Heart left ventricle (tissue), 16 donors: ENCODE data around the gene CDK19. TPM values are rescaled to one million over a fixed set of nuclear protein-coding genes. Genes with fewer than 3 reads are reported as not detected.

ENCODE experiments used
- ATAC-seq, 4 donors: fragments of 200-7000 bp; cut with Tn5 transposase; one replicate each; pipeline ENCODE4 v1.9.1; 2020 to 2022; ENCODE audit warnings: moderate library complexity in 4 of 4, mild to moderate bottlenecking in 3 of 4, moderate number of reproducible peaks in 1 of 4
- DNase-seq, 5 donors: peaks; one replicate each; pipeline ENCODE4 v3.0.0-alpha.2; 2020
- H3K27ac ChIP-seq, 12 donors: fragments of 200-600 bp; sonication (generic) in 4 of 12; one replicate each; pipeline versions ENCODE4 v1.5.0 to v1.8.0; 2016 to 2022; ENCODE audit warnings: mild to moderate bottlenecking in 2 of 12
- H3K27me3 ChIP-seq, 9 donors: fragments of 200-600 bp; sonication (generic) in 2 of 9; one replicate each; pipeline versions ENCODE4 v1.5.1 to v1.8.0; 2016 to 2022; ENCODE audit warnings: mild to moderate bottlenecking in 3 of 9
- H3K36me3 ChIP-seq, 9 donors: fragments of 200-600 bp; sonication (generic) in 2 of 9; one replicate each; pipeline versions ENCODE4 v1.5.0 to v1.8.0; 2018 to 2022; ENCODE audit warnings: mild to moderate bottlenecking in 2 of 9
- H3K4me1 ChIP-seq, 12 donors: fragments of 200-600 bp; sonication (generic) in 4 of 12; one replicate each; pipeline versions ENCODE4 v1.5.0 to v1.8.0; 2016 to 2022; ENCODE audit warnings: mild to moderate bottlenecking in 3 of 12
- H3K4me3 ChIP-seq, 12 donors: fragments of 200-600 bp; sonication (generic) in 4 of 12; one replicate each; pipeline versions ENCODE4 v1.5.0 to v1.8.0; 2017 to 2022; ENCODE audit warnings: mild to moderate bottlenecking in 9 of 12, moderate library complexity in 4 of 12
- H3K9me3 ChIP-seq, 12 donors: fragments of 200-600 bp; sonication (generic) in 4 of 12; one replicate each; pipeline versions ENCODE4 v1.5.0 to v1.8.0; 2016 to 2022; ENCODE audit warnings: mild to moderate bottlenecking in 1 of 12
- CTCF ChIP-seq, 12 donors: fragments of 200-600 bp; sonication (generic) in 4 of 12; IDR thresholded peaks; one replicate each; pipeline versions ENCODE4 v1.5.0 to v1.8.0; 2018 to 2022; ENCODE audit warnings: antibody characterized with exemption in 12 of 12, mild to moderate bottlenecking in 5 of 12
- POLR2A ChIP-seq, 2 donors: fragments of 450-650 bp; IDR thresholded peaks; one replicate each; pipeline ENCODE4 v1.6.1; 2017; ENCODE audit warnings: antibody characterized with exemption in 2 of 2, mild to moderate bottlenecking in 2 of 2, moderate library complexity in 2 of 2
- WGBS, 4 donors: extraction: QIAGEN DNeasy Blood & Tissue Kit in 2 of 4; methylation state at CpG; one replicate each; pipeline versions ENCODE4 v1.1.5 to v1.1.7; 2013 to 2018; 5-methylcytosine and 5-hydroxymethylcytosine counted together
- intact Hi-C, 10 donors: fragments of 100-400 bp; cut with DNase I; formaldehyde crosslinking; loops; one replicate each; pipeline versions ENCODE4 v1.11.1 to v1.14.2; 2022
- polyA plus RNA-seq, 2 donors: library from polyadenylated mRNA; stranded (reverse); fragments of 200-250 nt; gene quantifications; one replicate each; pipeline ENCODE4 v1.2.3, GENCODE V29; 2013
- total RNA-seq, 9 donors: library from RNA; depleted of rRNA in 2 of 9; stranded (reverse); fragments of >200 nt in 2 of 9; fragmentation: NEBNext Ultra II Directional in 3 of 9; extraction: Animal tissue kit (Norgen Biotek cat#: 25700) in 3 of 9; gene quantifications; one replicate each; pipeline versions ENCODE4 v1.1.0 to v1.2.4, GENCODE V29; 2016 to 2023
- donor health status: ischemic (EF 13 %, LVEDD 7.1; RV severe dilation, severe dysfunction).
- donor health status: healthy with polysubstance abuse.
- donor health status: DM: no; HTN: yes; CAD: no.
- donor health status: DM: no; HTN: no; CAD: no.
- donor health status: ischemic (EF 25% LVEDD 6.9; RV normal size, moderate dysfunction).
- donor health status: ischemic (EF 25% LVEDD 5.7; RV mildly dilated, moderate dysfunction).
- donor health status: healthy.
- donor health status: DM: yes; HTN: yes; CAD: no.
- donor health status: ischemic (EF 35%, LVEDD 5.7; RV mildly dilated, moderate dysfunction).
- donor health status: nonischemic (EF 11% LVEDD 7.7; RV severe dilation, severe dysfunction).
- donor health status: DM: yes; HTN: yes; CAD: no.
- donor health status: PGD.
- donor health status: ischemic (EF 29% LVEDD 5.4; RV normal size, mild dysfunction).
- donor health status: nonischemic (EF 23%, LVEDD 6.1; RV moderate dilation, normal function).

CDK19 gene
- total and polyA plus RNA-seq, 11 donors = 3.8 to 16.3 (median 8.3) TPM

GRCh38 chr6:110614586-110614985 is 200.7 kb downstream of the CDK19 start:
- Histone ChIP-seq H3K36me3 (peaks cover 0 to 41% (median 14%) of the 10 kb centered on the region in 9 donors), H3K9me3 (no peaks in the 10 kb centered on the region), H3K27me3 (no peaks in the 10 kb centered on the region), H3K4me3 (no peak overlapping the region), H3K27ac (peak overlapping the region in 1 of 12 donors; percentile 3), H3K4me1 (peaks cover 0 to 30% (median 5%) of the 10 kb centered on the region in 12 donors)
- intact Hi-C loops = loop anchor here in 1 of 10 donors (10.0 kb wide), 1 partner anchor 80 kb away; no protein-coding TSS in a partner anchor
- ATAC-seq (no peak), DNase-seq (no peak)
- WGBS, 4 donors = 55 to 79% (median 65%) methylated on average over 5 of the region's 5 CpGs
- TF ChIP-seq CTCF (IDR thresholded peaks at IDR 0.05) (no peak), POLR2A (IDR thresholded peaks at IDR 0.05) (no peak)

GRCh38 chr6:110614106-110614505 is 201.2 kb downstream of the CDK19 start:
- 73 to 94% (median 84%) methylated on average over 1 of the region's 1 CpG for WGBS, 4 donors
- intact Hi-C loops = loop anchor here in 1 of 10 donors (10.0 kb wide), 1 partner anchor 79 kb away; no protein-coding TSS in a partner anchor
- no peaks in the 10 kb centered on the region for H3K27me3 ChIP-seq
- peaks cover 0 to 25% (median 4%) of the 10 kb centered on the region in 12 donors for H3K4me1 ChIP-seq
- H3K4me3 ChIP-seq = no peak overlapping the region
- peak overlapping the region in 1 of 12 donors; percentile 3 for H3K27ac ChIP-seq
- H3K36me3 ChIP-seq = peaks cover 0 to 41% (median 14%) of the 10 kb centered on the region in 9 donors
- no peak for ATAC-seq
- H3K9me3 ChIP-seq = no peaks in the 10 kb centered on the region
- TF ChIP-seq POLR2A (IDR thresholded peaks at IDR 0.05) = no peak
- no peak for TF ChIP-seq CTCF (IDR thresholded peaks at IDR 0.05)
- no peak for DNase-seq

DNA sequence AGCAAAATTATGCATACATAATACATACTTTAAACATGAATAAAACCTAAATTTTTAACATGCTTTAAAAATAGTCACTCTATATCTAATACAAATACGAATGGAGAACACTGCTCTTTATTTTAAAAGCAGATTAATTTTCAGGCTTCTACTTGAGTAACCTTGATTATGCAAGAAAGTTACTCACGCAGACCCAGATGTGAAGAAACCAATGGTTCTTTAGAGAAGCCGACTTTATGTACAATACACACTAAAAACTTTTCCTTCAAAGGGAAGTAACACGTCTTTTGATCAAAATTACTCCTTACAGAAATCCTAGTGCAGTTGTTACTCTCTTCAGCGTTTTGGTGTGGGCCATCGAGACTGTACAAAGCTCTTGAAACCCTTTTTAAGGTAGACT is 201.9 kb downstream of the CDK19 start:
- H3K4me3 ChIP-seq = no peak overlapping the region
- ATAC-seq (no peak), DNase-seq (no peak)

DNA sequence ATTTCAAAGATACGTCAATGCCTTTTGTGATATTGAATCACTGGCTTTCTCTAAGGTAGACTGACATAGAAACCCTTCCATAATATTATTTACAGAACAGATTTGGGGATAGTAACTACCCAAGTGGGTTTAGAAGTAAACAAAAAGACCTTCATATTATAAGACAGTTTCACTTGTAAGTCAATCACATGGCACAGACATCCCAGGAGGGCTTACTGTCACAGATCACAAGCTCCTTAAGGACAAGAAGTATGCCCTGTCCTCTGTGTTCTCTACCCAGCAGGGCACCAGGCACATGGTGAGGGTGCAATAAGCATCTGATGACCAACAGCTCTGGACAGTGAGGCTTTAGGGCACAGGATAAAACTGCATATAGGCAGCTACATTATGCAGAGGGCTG is 203.0 kb downstream of the CDK19 start:
- no peak overlapping the region for H3K27ac ChIP-seq
- H3K4me1 ChIP-seq = peaks cover 0 to 13% (median 2%) of the 10 kb centered on the region in 12 donors
- ATAC-seq = no peak
- intact Hi-C loops = loop anchor here in 1 of 10 donors (10.0 kb wide), 1 partner anchor 77 kb away; no protein-coding TSS in a partner anchor
- H3K9me3 ChIP-seq = no peaks in the 10 kb centered on the region
- 94 to 97% (median 96%) methylated on average over 1 of the region's 1 CpG for WGBS, 4 donors
- H3K36me3 ChIP-seq = peaks cover 0 to 38% (median 14%) of the 10 kb centered on the region in 9 donors
- DNase-seq = no peak
- H3K27me3 ChIP-seq = no peaks in the 10 kb centered on the region
- no peak overlapping the region for H3K4me3 ChIP-seq
- TF ChIP-seq CTCF (IDR thresholded peaks at IDR 0.05) (no peak), POLR2A (IDR thresholded peaks at IDR 0.05) (no peak)

More for the DNA sequence above, 201.9 kb downstream of the CDK19 start:
- Histone ChIP-seq H3K27me3 (no peaks in the 10 kb centered on the region), H3K27ac (no peak overlapping the region), H3K4me1 (peaks cover 0 to 18% (median 2%) of the 10 kb centered on the region in 12 donors), H3K9me3 (no peaks in the 10 kb centered on the region), H3K36me3 (peaks cover 0 to 38% (median 14%) of the 10 kb centered on the region in 9 donors)
- 90 to 95% (median 93%) methylated on average over 6 of the region's 6 CpGs for WGBS, 4 donors
- intact Hi-C loops = loop anchor here in 1 of 10 donors (10.0 kb wide), 1 partner anchor 79 kb away; no protein-coding TSS in a partner anchor
- TF ChIP-seq POLR2A (IDR thresholded peaks at IDR 0.05) (no peak), CTCF (IDR thresholded peaks at IDR 0.05) (no peak)
